ENCODE measurements around the gene PRUNE2. TPM values are rescaled to one million over a fixed set of nuclear protein-coding genes. Genes with fewer than 3 reads are reported as not detected.
A peak's percentile ranks its signal among the peaks of the same experiment; 100 is the strongest.
"Not testable (repeated sequence)": the region's sequence is repeated elsewhere in the genome, so short reads cannot be mapped to it uniquely, and the experiment has no call there.

Gene PRUNE2
- total RNA-seq = 30.4 and 38.8 TPM in 2 replicates

- DNase-seq (ENCODE audit: low read depth) = peak; percentile 80
Measured at GRCh38 chr9:76905791-76906646, at the start of gene PRUNE2. PRUNE2 (minus strand) TSS chr9:76906114; CDS start chr9:76905963, 151 bp downstream.

GRCh38 chr9:76955406-76955805 lies 49.5 kb upstream of the PRUNE2 start:
- not testable (repeated sequence) for DNase-seq (ENCODE audit: low read depth)

GRCh38 chr9:76949865-76950264 lies 44.0 kb upstream of the PRUNE2 start:
- DNase-seq (ENCODE audit: low read depth) = no peak

GRCh38 chr9:76944011-76944410 lies 38.1 kb upstream of the PRUNE2 start:
- peak; percentile 39 for DNase-seq (ENCODE audit: low read depth)

GRCh38 chr9:76943054-76943453 lies 37.1 kb upstream of the PRUNE2 start:
- DNase-seq (ENCODE audit: low read depth) = peak; percentile 29

GRCh38 chr9:76932757-76933156 lies 26.8 kb upstream of the PRUNE2 start:
- DNase-seq (ENCODE audit: low read depth) = peak; percentile 43

GRCh38 chr9:76932265-76932664 lies 26.4 kb upstream of the PRUNE2 start:
- DNase-seq (ENCODE audit: low read depth) = no peak

- no peak for DNase-seq (ENCODE audit: low read depth)
Measured at GRCh38 chr9:76927540-76928240, 21.8 kb upstream of the PRUNE2 start.

- no peak for DNase-seq (ENCODE audit: low read depth)
Measured at GRCh38 chr9:76926846-76927245, 20.9 kb upstream of the PRUNE2 start.

- peak; percentile 60 for DNase-seq (ENCODE audit: low read depth)
Measured at GRCh38 chr9:76926324-76926741, 20.4 kb upstream of the PRUNE2 start.

GRCh38 chr9:76921165-76921564 lies 15.3 kb upstream of the PRUNE2 start:
- DNase-seq (ENCODE audit: low read depth) = no peak

GRCh38 chr9:76917299-76917698 lies 11.4 kb upstream of the PRUNE2 start:
- DNase-seq (ENCODE audit: low read depth) = no peak

GRCh38 chr9:76916231-76916630 lies 10.3 kb upstream of the PRUNE2 start:
- no peak for DNase-seq (ENCODE audit: low read depth)

- DNase-seq (ENCODE audit: low read depth) = peak; percentile 66
Measured at GRCh38 chr9:76913467-76913866, 7.6 kb upstream of the PRUNE2 start.

- DNase-seq (ENCODE audit: low read depth) = peak; percentile 92
Measured at GRCh38 chr9:76912636-76913275, 6.8 kb upstream of the PRUNE2 start.

- DNase-seq (ENCODE audit: low read depth) = peak; percentile 48
Measured at GRCh38 chr9:76911971-76912370, 6.1 kb upstream of the PRUNE2 start.

- DNase-seq (ENCODE audit: low read depth) = no peak
Measured at GRCh38 chr9:76910861-76911260, 4.9 kb upstream of the PRUNE2 start.

- no peak for DNase-seq (ENCODE audit: low read depth)
Measured at GRCh38 chr9:76906647-76906975, 697 bp upstream of the PRUNE2 start.

GRCh38 chr9:76904661-76905457 lies 1.1 kb downstream of the PRUNE2 start:
- no peak for DNase-seq (ENCODE audit: low read depth)

- DNase-seq (ENCODE audit: low read depth) = no peak
Measured at GRCh38 chr9:76902395-76902794, 3.5 kb downstream of the PRUNE2 start.

- no peak for DNase-seq (ENCODE audit: low read depth)
Measured at GRCh38 chr9:76901801-76902200, 4.1 kb downstream of the PRUNE2 start.

All from renal cortical epithelial cell (primary cell).